GM21515 (cell line): ENCODE data around the gene CASTOR1.
"Not testable (repeated sequence)": the region's sequence is repeated elsewhere in the genome, so short reads cannot be mapped to it uniquely, and the experiment has no call there.

Experiments
- ATAC-seq: cut with Tn5 transposase; IDR thresholded peaks from one replicate; pipeline ENCODE4 v1.9.1; 2021; ENCODE audit not compliant: unreplicated experiment

CASTOR1 gene

GRCh38 chr22:30289141-30289979 is at the start of gene CASTOR1:
Gene CASTOR1, minus strand, starts transcription at chr22:30289505. Its CDS starts 8 bp downstream, at chr22:30289497.
- ATAC-seq, result peak; percentile 54

GRCh38 chr22:30338802-30339201 is 49.5 kb upstream of the CASTOR1 start:
- ATAC-seq, result no peak

GRCh38 chr22:30338341-30338740 is 49.0 kb upstream of the CASTOR1 start:
- ATAC-seq, result not testable (repeated sequence)

DNA sequence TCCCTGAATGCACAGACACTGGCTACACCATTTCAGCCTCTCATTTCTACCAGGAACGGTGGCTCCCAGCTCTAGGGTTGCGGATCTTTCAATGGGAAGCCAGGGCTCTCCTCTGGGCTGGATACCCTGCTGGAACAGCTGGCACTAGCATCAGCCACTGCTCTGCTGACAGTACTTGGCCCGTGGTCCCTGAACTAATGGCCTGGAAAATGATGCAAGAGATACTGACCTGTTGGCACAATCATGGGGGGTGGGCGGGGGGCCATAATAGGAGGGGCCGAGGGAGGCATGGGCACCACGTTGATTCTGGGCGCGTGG is 48.1 kb upstream of the CASTOR1 start:
- ATAC-seq, result no peak

DNA sequence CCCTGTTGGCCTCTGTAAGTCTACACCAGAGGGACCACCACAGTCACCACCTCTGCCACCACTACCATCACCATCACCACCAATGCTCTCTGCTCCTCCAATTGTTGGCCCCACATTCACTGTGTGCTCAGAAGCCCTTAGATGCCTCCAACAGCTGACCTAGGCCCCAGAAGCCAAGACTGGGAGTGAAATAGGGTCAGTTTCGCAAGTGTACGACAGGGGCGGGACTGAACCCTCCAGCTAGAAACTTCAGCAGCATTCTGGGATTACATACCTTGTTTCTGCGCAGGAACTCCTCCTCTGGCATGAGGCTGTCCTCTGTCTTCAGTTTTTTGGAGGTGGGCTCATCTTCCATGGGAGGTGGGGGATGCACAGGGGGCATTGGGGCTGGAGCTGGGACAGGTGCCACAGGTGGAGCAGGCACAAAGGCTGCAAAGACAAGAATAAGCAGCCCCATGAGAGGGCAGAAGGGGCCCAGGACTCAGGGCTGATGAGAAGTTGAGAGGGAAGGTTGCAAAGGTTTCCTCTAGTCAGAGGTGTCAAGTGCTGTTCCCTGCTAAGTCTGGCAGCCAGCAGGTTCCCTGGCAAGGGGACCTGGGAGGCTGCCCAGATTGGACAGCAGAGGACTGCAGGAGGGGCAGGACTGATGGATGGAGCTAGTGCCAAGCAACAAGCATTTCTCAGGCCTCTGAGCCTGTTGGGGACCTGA is 47.6 kb upstream of the CASTOR1 start:
- no peak for ATAC-seq

DNA sequence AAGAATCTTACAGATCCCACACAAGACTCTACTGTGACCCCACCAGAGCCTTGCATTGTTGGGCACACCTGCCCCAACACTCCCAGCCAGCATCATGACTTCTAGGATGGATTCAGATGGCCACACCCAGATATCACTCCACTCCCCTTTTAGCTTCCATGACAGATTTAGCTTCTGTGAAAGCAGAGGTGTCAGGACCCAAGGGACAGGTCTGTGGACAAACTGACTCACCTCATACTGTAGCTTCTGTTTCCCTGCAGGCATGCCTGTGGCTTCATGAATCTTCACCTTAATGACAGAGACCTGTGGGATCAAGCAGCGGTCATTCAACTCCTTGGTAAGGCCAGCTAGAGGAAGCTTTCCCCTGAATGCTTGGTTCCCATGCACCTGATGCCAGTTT is 45.9 kb upstream of the CASTOR1 start:
- ATAC-seq, result no peak

GRCh38 chr22:30334646-30335045 is 45.3 kb upstream of the CASTOR1 start:
- no peak for ATAC-seq

DNA sequence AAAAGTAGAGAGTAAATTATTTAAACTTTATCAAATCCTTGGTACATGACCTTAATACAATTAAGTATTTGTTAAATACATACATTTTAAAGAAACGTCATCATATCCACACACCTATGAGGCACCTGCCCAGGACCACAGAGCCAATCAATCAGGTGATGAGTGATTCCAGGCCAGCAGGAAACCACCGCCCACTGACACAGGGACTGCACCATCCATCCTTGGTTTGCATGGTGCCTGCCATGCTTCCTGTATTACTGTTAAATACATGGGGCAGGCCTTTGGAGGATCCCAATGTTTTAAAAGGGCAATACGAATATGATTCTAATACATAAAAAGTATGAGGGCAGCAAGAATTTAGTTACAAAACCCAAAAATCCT is 44.4 kb upstream of the CASTOR1 start:
- ATAC-seq, result no peak

DNA sequence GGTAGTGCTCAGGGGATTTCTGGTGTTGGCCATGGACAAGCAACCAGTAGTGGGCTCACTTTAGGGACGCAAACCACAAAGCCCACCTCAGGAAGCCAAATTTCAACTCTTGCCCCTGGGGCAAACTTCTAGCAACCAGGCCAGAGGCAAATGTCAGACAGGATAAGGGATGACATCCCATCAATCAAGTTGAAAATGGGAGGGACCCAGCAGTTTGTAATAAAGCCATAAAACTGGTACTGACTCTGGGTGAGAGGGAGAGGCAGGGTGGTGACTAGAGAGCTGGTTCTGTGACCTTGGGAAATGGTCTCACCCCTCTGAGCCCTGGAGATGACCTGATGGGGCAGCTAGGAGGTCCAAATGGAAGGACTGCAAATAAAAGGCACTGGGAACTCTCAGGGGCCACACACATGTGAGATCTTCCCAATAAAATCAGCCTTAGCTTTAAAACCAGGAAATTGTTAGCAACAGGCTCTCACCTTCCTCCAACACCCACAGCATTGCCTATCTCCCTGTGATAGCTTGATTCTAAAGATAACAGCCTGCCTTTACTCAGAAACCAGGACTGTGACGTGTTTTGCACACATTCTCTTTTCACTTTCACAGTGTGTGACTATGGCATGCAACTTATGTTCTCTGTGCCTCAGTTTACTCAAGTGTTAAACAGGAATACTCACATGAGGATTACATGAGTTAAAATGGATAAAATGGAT is 43.8 kb upstream of the CASTOR1 start:
- ATAC-seq, result no peak

DNA sequence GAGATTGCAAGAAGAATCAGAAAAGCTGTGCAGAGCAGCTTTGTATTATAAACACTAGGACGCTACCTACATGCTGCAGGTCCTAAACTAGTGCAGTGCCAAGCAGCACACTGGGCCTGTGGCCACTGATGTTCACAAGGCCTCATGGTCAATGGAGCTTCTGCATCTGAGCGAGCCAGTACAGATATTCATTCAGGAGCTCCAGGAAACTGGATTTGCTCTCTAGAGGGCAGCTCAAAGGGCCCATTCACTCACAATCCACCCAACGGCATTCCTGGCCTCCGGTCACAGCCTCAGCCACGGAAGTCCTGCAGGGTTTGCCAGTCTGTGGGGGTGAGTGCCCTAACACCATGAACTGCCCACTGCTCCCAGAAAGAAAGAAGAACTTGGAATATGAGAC is 43.2 kb upstream of the CASTOR1 start:
- no peak for ATAC-seq

- no peak for ATAC-seq
These were observed 39.3 kb upstream of the CASTOR1 start for GRCh38 chr22:30328466-30329049.

- ATAC-seq, result no peak
These were observed 38.6 kb upstream of the CASTOR1 start for GRCh38 chr22:30327864-30328345.

DNA sequence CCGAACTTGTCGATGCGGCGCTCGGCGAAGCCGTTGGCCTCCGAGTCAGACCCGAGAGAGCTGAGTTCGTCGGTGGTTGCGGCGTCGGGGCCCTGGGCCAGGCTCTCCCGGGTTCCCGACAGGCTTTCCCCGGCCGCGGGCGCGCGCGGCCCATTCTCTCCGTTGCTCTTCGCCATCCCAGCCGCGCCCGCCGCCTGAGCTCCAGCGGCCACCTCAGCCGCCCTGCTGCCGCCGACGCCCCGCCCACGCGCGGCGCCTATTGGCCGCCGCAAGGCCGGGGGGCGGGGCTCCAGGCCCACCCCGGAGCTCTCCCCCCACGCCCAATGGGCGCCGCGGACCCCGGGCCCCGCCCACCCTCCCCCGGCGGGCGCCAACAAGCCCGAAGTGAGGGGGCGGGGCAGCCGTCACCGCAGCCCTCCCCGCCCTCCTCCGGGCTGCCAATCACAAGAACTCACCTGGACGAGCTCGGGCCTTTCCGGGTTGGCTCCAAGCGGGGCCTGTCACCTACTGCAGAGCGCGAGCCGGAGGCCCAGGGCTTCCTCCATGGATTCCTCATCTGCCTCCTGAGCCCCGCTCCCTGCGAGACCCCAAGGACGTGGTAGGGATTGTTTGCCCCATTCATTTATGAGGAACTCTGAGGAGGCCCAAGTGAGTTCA is 37.5 kb upstream of the CASTOR1 start, which contains the start of gene TBC1D10A:
Gene TBC1D10A (minus strand): TSS at position 236 of the 657 bp plus-strand sequence. CDS start 60 bp downstream, at position 176.
- ATAC-seq, result peak; percentile 86

GRCh38 chr22:30326255-30326705 is 37.0 kb upstream of the CASTOR1 start:
- peak; percentile 26 for ATAC-seq

- ATAC-seq, result no peak
These were observed 36.5 kb upstream of the CASTOR1 start for GRCh38 chr22:30325724-30326254.

GRCh38 chr22:30325065-30325720 is 35.9 kb upstream of the CASTOR1 start:
- ATAC-seq, result no peak

DNA sequence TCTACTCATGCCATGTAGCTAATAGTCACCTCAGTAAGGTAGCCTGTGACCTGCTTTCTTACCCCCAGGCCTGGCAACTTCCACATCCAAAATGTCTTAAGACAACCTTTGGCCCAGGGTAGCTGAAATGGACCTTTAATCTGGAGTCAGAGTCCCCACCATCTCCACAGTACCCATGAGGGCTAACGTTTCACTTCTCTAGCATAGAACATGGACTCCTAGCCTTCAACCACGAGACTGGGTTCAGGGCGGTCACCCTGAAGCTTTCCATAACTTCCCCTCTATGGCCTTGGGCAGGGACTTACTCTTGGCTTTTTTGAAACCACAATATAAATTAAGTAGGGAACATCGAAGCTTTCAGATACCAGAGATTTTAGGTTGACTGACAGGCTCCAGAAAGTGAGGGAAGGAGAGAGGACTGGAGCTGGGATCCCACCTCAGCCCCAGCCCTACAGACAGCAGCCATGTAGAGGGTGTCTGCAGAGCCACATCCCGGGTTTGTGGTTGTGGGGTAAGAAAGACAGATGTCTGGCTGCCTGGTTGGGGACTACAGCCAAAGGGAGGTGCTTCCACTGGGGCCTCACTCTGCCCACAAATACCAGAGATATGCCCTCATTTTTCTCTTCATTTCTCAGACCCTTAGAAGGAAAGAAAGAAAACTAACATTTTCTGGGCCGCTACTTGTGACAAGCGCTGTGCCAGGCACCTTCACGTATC is 34.9 kb upstream of the CASTOR1 start:
- ATAC-seq, result no peak

GRCh38 chr22:30323246-30323645 is 33.9 kb upstream of the CASTOR1 start:
- ATAC-seq, result no peak

GRCh38 chr22:30321461-30321860 is 32.2 kb upstream of the CASTOR1 start:
- ATAC-seq, result no peak
